ENCODE measurements around the gene SYT2. TPM values are rescaled to one million over a fixed set of nuclear protein-coding genes. Genes with fewer than 3 reads are reported as not detected.
A peak's percentile ranks its signal among the peaks of the same experiment; 100 is the strongest.
"Not testable (repeated sequence)": the region's sequence is repeated elsewhere in the genome, so short reads cannot be mapped to it uniquely, and the experiment has no call there.

SYT2 gene
- polyA plus RNA-seq, 6 donors from 2014 or later, result 0.11 to 0.12 TPM; not detected in 4

DNA sequence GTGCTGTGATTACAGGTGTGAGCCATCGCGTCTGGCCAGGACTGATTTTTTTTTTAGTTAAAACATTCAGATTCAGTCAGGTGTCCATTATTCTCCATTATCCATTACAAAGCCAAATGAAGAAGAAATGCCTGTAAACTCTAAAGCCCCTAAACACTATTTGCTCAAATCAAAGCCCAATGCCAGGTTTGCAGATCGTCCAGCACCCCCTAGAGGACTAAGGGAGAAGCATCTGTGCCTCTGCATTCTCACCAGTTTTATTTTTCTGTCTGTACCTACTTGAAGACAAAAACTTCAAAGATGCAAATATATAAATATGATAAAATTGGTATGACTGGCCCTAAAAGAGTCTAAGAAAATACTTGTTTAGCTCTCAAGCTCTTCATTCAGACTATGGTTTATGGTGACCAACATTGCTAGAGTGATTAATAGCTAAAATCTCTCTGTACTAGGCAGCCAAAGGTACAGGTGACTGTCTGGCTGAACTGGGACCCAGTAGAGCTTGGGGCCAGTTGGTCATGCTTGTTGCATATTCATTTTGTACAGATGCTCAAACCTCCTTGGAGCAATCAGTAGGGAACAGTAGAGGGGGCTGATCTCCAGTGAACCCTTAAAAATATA is 138.4 kb downstream of the SYT2 start:
- H3K27ac Mint-ChIP-seq, result no peak overlapping the region
- peaks cover 23 to 29% of the 10 kb centered on the region in 2 donors for H3K36me3 Mint-ChIP-seq
- peaks cover 9 to 12% (median 10%) of the 10 kb centered on the region in 3 donors for H3K4me1 Mint-ChIP-seq
- ATAC-seq (ENCODE audit: low read depth in 2 of 2) (peak; percentile 32 to 60), DNase-seq (peak; percentile 39)
- H3K27me3 Mint-ChIP-seq, result peaks cover 0 to 17% (median 10%) of the 10 kb centered on the region in 3 donors
- H3K4me3 Mint-ChIP-seq, result no peak overlapping the region
- H3K9me3 Mint-ChIP-seq, result no peaks in the 10 kb centered on the region

GRCh38 chr1:202569393-202570322 is 140.6 kb downstream of the SYT2 start:
- Mint-ChIP-seq H3K36me3 (peaks cover 23 to 29% of the 10 kb centered on the region in 2 donors), H3K9me3 (no peaks in the 10 kb centered on the region), H3K27me3 (peaks cover 0 to 11% (median 10%) of the 10 kb centered on the region in 3 donors), H3K4me1 (peaks cover 26 to 29% (median 27%) of the 10 kb centered on the region in 3 donors), H3K27ac (no peak overlapping the region), H3K4me3 (no peak overlapping the region)
- no peak for DNase-seq
- no peak for ATAC-seq (ENCODE audit: low read depth in 2 of 2)

DNA sequence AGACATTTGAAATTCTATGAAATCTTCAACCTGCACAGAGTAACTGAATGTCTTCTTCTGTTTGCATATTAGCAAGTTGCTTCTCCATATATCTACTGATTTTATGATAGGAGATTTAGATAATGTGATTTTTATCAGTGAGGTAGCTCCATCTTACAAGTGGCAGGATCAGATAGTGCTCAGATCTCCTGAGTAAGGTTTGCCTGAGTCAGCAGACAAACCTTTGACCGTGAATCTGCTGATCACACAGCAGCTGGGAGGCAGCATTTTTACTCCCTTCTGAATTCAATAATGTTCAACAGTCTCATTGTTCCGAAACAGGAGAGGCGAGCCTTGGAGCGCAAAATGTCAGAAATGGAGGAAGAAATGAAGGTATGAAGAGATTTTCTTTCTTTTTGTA is 141.4 kb downstream of the SYT2 start:
- H3K4me3 Mint-ChIP-seq, result no peak overlapping the region
- no peak overlapping the region for H3K27ac Mint-ChIP-seq
- H3K36me3 Mint-ChIP-seq, result peaks cover 23 to 29% of the 10 kb centered on the region in 2 donors
- no peak for ATAC-seq (ENCODE audit: low read depth in 2 of 2)
- no peaks in the 10 kb centered on the region for H3K9me3 Mint-ChIP-seq
- DNase-seq, result no peak
- peaks cover 31 to 36% (median 35%) of the 10 kb centered on the region in 3 donors for H3K4me1 Mint-ChIP-seq
- H3K27me3 Mint-ChIP-seq, result peaks cover 0 to 10% (median 8%) of the 10 kb centered on the region in 3 donors

DNA sequence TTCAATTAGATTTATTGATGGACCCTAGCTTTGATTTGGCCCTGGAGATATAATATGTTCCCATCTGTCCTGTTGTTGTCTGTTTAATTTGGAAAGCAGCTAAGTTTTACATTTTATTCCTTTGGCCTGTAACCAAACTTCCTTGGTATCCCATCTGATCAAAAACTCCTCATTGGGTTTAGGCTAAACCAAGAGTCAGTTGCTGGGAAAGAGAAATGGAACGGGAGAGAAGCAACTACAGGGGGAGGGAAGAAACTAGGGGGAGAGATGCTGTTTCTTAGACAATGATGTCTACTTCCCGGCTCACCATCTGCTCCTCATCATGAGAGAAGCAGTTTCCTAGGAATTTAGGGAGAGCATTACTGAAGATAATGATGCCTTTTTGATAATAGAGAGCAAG is 141.8 kb downstream of the SYT2 start:
- Mint-ChIP-seq H3K36me3 (peaks cover 21 to 25% of the 10 kb centered on the region in 2 donors), H3K27me3 (peaks cover 0 to 10% (median 4%) of the 10 kb centered on the region in 3 donors), H3K4me3 (no peak overlapping the region), H3K4me1 (peaks cover 31 to 36% (median 35%) of the 10 kb centered on the region in 3 donors), H3K27ac (no peak overlapping the region), H3K9me3 (no peaks in the 10 kb centered on the region)
- DNase-seq (no peak), ATAC-seq (ENCODE audit: low read depth in 2 of 2) (no peak)

GRCh38 chr1:202567738-202568137 is 142.5 kb downstream of the SYT2 start:
- H3K4me1 Mint-ChIP-seq, result peaks cover 29 to 36% (median 35%) of the 10 kb centered on the region in 3 donors
- no peak overlapping the region for H3K4me3 Mint-ChIP-seq
- H3K27me3 Mint-ChIP-seq, result peaks cover 0 to 10% (median 0%) of the 10 kb centered on the region in 3 donors
- H3K36me3 Mint-ChIP-seq, result peaks cover 14 to 18% of the 10 kb centered on the region in 2 donors
- H3K27ac Mint-ChIP-seq, result peak overlapping the region in 1 of 6 donors; percentile 74
- DNase-seq (no peak), ATAC-seq (ENCODE audit: low read depth in 2 of 2) (no peak)
- no peaks in the 10 kb centered on the region for H3K9me3 Mint-ChIP-seq

DNA sequence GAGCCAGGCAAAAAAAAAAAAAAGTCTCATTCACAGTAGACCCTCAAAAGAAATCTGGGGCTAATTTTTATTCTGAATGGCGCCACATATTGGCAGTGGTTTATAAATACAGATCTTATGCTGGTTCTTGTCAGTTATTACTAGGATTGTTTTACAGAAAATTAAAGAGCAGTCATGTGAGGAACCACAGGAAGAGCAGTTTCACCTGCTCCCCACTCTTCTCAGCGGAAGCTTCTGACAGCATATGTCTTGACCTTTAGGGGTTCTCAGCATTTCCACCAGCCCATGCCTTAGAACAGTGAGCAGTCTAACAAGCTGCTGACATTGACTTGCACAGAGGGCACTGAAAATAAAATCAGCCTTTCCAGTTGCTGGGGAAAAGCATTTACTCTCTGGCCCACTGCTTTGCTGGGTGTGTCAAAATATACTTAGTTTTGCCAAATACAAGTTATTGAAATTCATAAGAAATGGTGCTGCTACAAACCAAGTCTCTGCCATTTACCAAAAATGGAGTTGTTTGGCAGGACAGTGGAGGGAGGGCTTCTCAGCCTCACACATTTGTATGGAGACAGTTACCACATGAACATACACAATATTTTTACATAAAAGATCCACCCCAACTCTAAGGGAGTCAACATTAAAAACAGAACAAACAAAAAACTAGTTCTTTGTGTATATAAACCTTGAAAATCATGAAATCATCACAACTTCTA is 144.2 kb downstream of the SYT2 start:
- DNase-seq, result peak; percentile 44
- H3K4me1 Mint-ChIP-seq, result peaks cover 32 to 42% (median 39%) of the 10 kb centered on the region in 3 donors
- H3K27ac Mint-ChIP-seq, result peak overlapping the region in 1 of 6 donors; percentile 77
- no peaks in the 10 kb centered on the region for H3K9me3 Mint-ChIP-seq
- H3K27me3 Mint-ChIP-seq, result peaks cover 0 to 10% (median 0%) of the 10 kb centered on the region in 3 donors
- peak overlapping the region in 5 of 8 donors; percentile 18 to 60 (median 41) for H3K4me3 Mint-ChIP-seq
- ATAC-seq (ENCODE audit: low read depth in 2 of 2), result peak; percentile 96 to 98
- peaks cover 10 to 16% of the 10 kb centered on the region in 2 donors for H3K36me3 Mint-ChIP-seq

DNA sequence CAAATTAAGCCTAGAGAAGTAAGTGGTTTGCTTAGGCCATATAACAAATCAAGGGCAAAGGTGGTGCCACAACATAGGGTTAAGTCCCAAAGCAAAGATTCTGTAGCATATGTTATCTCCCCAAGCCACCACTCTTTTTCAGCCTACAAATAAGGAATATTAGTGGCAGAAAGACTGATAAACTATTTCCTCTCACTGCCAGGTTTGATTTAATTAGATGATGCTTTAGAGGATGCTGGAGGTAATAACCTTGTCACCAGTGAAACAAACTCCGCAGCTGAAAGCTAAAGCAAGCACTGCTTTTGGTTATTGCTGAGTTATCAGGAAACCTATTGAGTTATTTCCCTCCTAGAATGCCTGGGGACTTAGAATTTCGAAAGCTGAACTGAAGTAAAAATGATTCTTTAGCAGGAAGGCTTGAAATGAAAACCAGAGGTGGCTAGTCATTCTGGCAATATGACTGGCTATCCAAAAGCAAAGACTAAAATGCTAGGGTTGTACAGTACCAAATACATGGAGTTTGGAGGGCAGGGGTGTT is 145.2 kb downstream of the SYT2 start:
- no peaks in the 10 kb centered on the region for H3K9me3 Mint-ChIP-seq
- H3K4me1 Mint-ChIP-seq, result peaks cover 32 to 42% (median 39%) of the 10 kb centered on the region in 3 donors
- H3K36me3 Mint-ChIP-seq, result peaks cover 10 to 16% of the 10 kb centered on the region in 2 donors
- no peak overlapping the region for H3K27ac Mint-ChIP-seq
- peak overlapping the region in 2 of 8 donors; percentile 12 to 19 for H3K4me3 Mint-ChIP-seq
- peaks cover 0 to 10% (median 0%) of the 10 kb centered on the region in 3 donors for H3K27me3 Mint-ChIP-seq
- DNase-seq (no peak), ATAC-seq (ENCODE audit: low read depth in 2 of 2) (no peak)

DNA sequence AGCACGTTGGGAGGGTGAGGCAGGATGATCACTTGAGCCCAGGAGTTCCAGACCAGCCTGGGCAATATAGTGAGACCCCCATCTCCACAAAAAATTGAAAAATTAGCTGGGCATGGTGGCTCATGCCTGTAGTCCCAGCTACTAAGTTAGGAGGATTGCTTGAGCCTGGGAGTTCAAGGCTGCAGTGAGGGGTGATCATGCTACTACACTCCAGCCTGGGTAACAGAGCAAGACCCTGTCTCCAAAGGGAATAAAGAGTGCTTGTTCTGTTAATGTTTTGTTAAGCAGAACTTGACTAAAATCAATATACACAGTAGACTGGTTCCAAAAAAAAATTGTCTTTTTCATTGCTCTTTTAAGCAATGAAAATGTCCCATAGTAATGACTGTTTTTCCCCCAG is 146.4 kb downstream of the SYT2 start:
- Mint-ChIP-seq H3K27ac (no peak overlapping the region), H3K9me3 (no peaks in the 10 kb centered on the region), H3K4me1 (peaks cover 32 to 42% (median 39%) of the 10 kb centered on the region in 3 donors), H3K27me3 (peaks cover 0 to 10% (median 0%) of the 10 kb centered on the region in 3 donors), H3K4me3 (peak overlapping the region in 1 of 8 donors; percentile 24), H3K36me3 (peaks cover 10 to 16% of the 10 kb centered on the region in 2 donors)
- DNase-seq (no peak), ATAC-seq (ENCODE audit: low read depth in 2 of 2) (no peak)

- Mint-ChIP-seq H3K9me3 (no peaks in the 10 kb centered on the region), H3K36me3 (peaks cover under 1 to 9% of the 10 kb centered on the region in 2 donors), H3K4me1 (peaks cover 27 to 38% (median 36%) of the 10 kb centered on the region in 3 donors), H3K4me3 (no peak overlapping the region), H3K27ac (no peak overlapping the region), H3K27me3 (peaks cover 0 to 6% (median 0%) of the 10 kb centered on the region in 3 donors)
- DNase-seq (no peak), ATAC-seq (ENCODE audit: low read depth in 2 of 2) (no peak)
Observed at GRCh38 chr1:202562444-202563060, 147.7 kb downstream of the SYT2 start.

DNA sequence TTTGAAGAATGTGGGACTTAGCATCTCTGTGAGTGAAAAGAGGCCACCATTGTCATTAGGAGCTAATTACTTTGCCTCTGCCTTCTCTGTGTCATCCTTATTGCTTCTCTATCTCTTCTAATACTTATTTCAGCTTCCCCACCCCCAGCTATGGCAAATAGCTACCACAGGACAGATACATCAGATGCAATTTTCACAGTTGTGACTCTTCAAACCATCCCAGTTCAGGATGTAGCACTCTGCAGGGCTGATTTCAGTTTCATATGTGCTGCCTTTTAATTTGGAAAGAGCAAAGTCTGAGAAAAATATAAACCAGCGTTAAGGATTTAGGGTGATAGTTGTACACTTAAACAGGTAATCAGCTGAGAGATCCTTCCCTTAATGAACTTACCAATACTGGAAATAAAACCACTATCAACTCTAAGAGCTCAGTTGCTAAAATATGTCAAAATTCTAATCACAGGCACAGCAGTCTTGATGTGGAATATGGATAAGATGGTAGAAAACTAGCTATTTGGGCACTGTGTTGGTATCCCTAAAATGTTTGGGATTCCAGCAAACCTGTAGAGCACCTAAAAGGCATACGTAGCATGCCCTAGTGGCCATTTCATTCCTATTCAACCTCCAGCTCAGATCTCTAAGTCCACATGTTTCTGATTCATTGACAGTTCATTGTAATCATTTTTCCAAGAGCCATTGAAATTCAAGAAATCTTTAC is 148.4 kb downstream of the SYT2 start:
- peaks cover 0 to 5% of the 10 kb centered on the region in 2 donors for H3K36me3 Mint-ChIP-seq
- ATAC-seq (ENCODE audit: low read depth in 2 of 2) (no peak), DNase-seq (no peak)
- H3K27ac Mint-ChIP-seq, result peak overlapping the region in 1 of 6 donors; percentile 34
- no peaks in the 10 kb centered on the region for H3K9me3 Mint-ChIP-seq
- H3K4me1 Mint-ChIP-seq, result peaks cover 23 to 32% (median 30%) of the 10 kb centered on the region in 3 donors
- no peaks in the 10 kb centered on the region for H3K27me3 Mint-ChIP-seq
- no peak overlapping the region for H3K4me3 Mint-ChIP-seq

DNA sequence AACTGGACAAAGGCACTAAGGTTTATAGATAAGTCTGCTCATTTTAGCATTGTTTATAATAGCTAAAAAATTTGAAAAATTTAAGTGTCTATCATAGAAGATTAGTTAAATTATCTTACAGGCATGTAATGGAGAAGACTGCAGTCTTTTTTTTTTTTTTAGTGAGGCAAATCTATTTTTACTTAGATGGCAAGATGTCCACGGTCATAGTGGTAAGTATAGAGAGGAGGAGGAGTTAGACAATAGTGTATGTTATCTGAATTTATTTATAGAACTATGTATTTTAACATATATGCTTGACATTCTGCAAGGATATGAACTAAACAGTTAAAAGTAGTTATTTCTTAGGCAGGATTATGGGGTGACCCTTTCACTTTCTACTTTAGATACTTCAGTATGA is 149.0 kb downstream of the SYT2 start:
- H3K27ac Mint-ChIP-seq, result no peak overlapping the region
- no peaks in the 10 kb centered on the region for H3K9me3 Mint-ChIP-seq
- no peaks in the 10 kb centered on the region for H3K27me3 Mint-ChIP-seq
- no peak for ATAC-seq (ENCODE audit: low read depth in 2 of 2)
- H3K4me3 Mint-ChIP-seq, result no peak overlapping the region
- no peak for DNase-seq
- H3K4me1 Mint-ChIP-seq, result peaks cover 22 to 29% (median 26%) of the 10 kb centered on the region in 3 donors
- H3K36me3 Mint-ChIP-seq, result peaks cover 0 to 5% of the 10 kb centered on the region in 2 donors

- not testable (repeated sequence) for H3K36me3 Mint-ChIP-seq; H3K27me3 Mint-ChIP-seq; ATAC-seq (ENCODE audit: low read depth in 2 of 2); H3K27ac Mint-ChIP-seq; DNase-seq; H3K4me3 Mint-ChIP-seq; H3K9me3 Mint-ChIP-seq
- peaks cover 14 to 19% (median 19%) of the 10 kb centered on the region in 3 donors for H3K4me1 Mint-ChIP-seq
Observed at GRCh38 chr1:202557662-202558061, 152.6 kb downstream of the SYT2 start.

Measured in naive B cell (primary cell).